ENCODE data around the gene REEP1. TPM values are rescaled to one million over a fixed set of nuclear protein-coding genes. Genes with fewer than 3 reads are reported as not detected.

Gene REEP1
- total RNA-seq, 1 experiment from 2014 or later: 3.6 TPM

- Histone ChIP-seq H3K27me3 (replicated peaks; ENCODE audit: insufficient read depth, low read depth, low read length, poor library complexity) (no peaks in the 10 kb centered on the region), H3K4me3 (ENCODE audit: low read depth, low read length, poor library complexity, severe bottlenecking) (no peak overlapping the region), H3K27ac (ENCODE audit: low read depth, low read length, poor library complexity, severe bottlenecking) (no peak overlapping the region), H3K36me3 (ENCODE audit: insufficient read depth, low read length, poor library complexity, severe bottlenecking) (no peaks in the 10 kb centered on the region), H3K9me3 (ENCODE audit: low read depth, low read length, poor library complexity, severe bottlenecking) (no peaks in the 10 kb centered on the region), H3K4me1 (ENCODE audit: insufficient read depth, low read length, poor library complexity, severe bottlenecking) (no peaks in the 10 kb centered on the region)
- TF ChIP-seq CTCF (conservative IDR thresholded peaks at IDR 0.05; ENCODE audit: low read depth, low read length) (no peak), EZH2 (IDR thresholded peaks at IDR 0.05; ENCODE audit: borderline replicate concordance, low read depth, low read length, poor library complexity, severe bottlenecking) (no peak)
- ChIA-PET POLR2A (ENCODE audit: low non-redundant PET) (no interaction called here), CTCF (no interaction called here)
- no TSS peak for BruUV-seq (replicated peaks)
- intact Hi-C loops (cut with micrococcal nuclease; ENCODE audit: unreplicated experiment): no loop called here
- DNase-seq (ENCODE audit: low spot score): no peak
Measured at GRCh38 chr2:86292571-86293515, 44.6 kb downstream of the REEP1 start.

DNA sequence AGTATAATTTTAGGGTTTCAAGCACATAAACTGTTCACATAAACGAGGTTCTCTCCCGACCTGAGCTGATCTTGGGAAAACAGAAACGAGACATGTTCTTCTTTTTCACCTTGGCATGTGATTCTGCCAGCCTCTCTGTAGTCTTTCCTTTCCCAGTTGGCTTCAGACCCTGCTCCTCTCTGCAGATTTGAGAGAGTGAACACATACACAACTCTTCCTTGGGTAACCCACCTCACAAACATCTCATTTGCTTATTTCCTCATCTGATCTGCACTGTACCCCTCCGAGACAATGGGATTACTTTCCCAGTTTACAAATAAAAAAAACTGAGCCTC lies 46.1 kb downstream of the REEP1 start:
- DNase-seq (ENCODE audit: low spot score): no peak
- Histone ChIP-seq H3K9me3 (ENCODE audit: low read depth, low read length, poor library complexity, severe bottlenecking) (no peaks in the 10 kb centered on the region), H3K4me1 (ENCODE audit: insufficient read depth, low read length, poor library complexity, severe bottlenecking) (no peaks in the 10 kb centered on the region), H3K36me3 (ENCODE audit: insufficient read depth, low read length, poor library complexity, severe bottlenecking) (no peaks in the 10 kb centered on the region), H3K4me3 (ENCODE audit: low read depth, low read length, poor library complexity, severe bottlenecking) (no peak overlapping the region), H3K27me3 (replicated peaks; ENCODE audit: insufficient read depth, low read depth, low read length, poor library complexity) (no peaks in the 10 kb centered on the region), H3K27ac (ENCODE audit: low read depth, low read length, poor library complexity, severe bottlenecking) (no peak overlapping the region)
- BruUV-seq (replicated peaks): no TSS peak
- intact Hi-C loops (cut with micrococcal nuclease; ENCODE audit: unreplicated experiment): no loop called here
- ChIA-PET CTCF (no interaction called here), POLR2A (ENCODE audit: low non-redundant PET) (no interaction called here)
- TF ChIP-seq EZH2 (IDR thresholded peaks at IDR 0.05; ENCODE audit: borderline replicate concordance, low read depth, low read length, poor library complexity, severe bottlenecking) (no peak), CTCF (conservative IDR thresholded peaks at IDR 0.05; ENCODE audit: low read depth, low read length) (no peak)

- no peak overlapping the region for H3K4me3 ChIP-seq (ENCODE audit: low read depth, low read length, poor library complexity, severe bottlenecking)
- no peaks in the 10 kb centered on the region for H3K36me3 ChIP-seq (ENCODE audit: insufficient read depth, low read length, poor library complexity, severe bottlenecking)
- no peaks in the 10 kb centered on the region for H3K4me1 ChIP-seq (ENCODE audit: insufficient read depth, low read length, poor library complexity, severe bottlenecking)
- ChIA-PET POLR2A (ENCODE audit: low non-redundant PET) (no interaction called here), CTCF (no interaction called here)
- H3K27ac ChIP-seq (ENCODE audit: low read depth, low read length, poor library complexity, severe bottlenecking): no peak overlapping the region
- no peaks in the 10 kb centered on the region for H3K27me3 ChIP-seq (replicated peaks; ENCODE audit: insufficient read depth, low read depth, low read length, poor library complexity)
- TF ChIP-seq CTCF (conservative IDR thresholded peaks at IDR 0.05; ENCODE audit: low read depth, low read length) (no peak), EZH2 (IDR thresholded peaks at IDR 0.05; ENCODE audit: borderline replicate concordance, low read depth, low read length, poor library complexity, severe bottlenecking) (no peak)
- no peak for DNase-seq (ENCODE audit: low spot score)
- no TSS peak for BruUV-seq (replicated peaks)
- intact Hi-C loops (cut with micrococcal nuclease; ENCODE audit: unreplicated experiment): no loop called here
- H3K9me3 ChIP-seq (ENCODE audit: low read depth, low read length, poor library complexity, severe bottlenecking): no peaks in the 10 kb centered on the region
Measured at GRCh38 chr2:86290596-86291327, 46.7 kb downstream of the REEP1 start.
